IgD-negative memory B cell (primary cell): Measurements from ENCODE around the gene MSL3B.
A peak's percentile ranks its signal among the peaks of the same experiment; 100 is the strongest.
"Not testable (repeated sequence)": the region's sequence is repeated elsewhere in the genome, so short reads cannot be mapped to it uniquely, and the experiment has no call there.

Source experiments
- H3K27ac Mint-ChIP-seq, 3 donors: one replicate each; pipeline ENCODE4 v1.8.0; 2020 to 2022; ENCODE audit warnings: mild to moderate bottlenecking in 3 of 3, mixed read lengths in 3 of 3, moderate library complexity in 1 of 3
- H3K27me3 Mint-ChIP-seq: one replicate; pipeline ENCODE4 v1.8.0; 2021; ENCODE audit warnings: mixed read lengths
- H3K36me3 Mint-ChIP-seq: one replicate; pipeline ENCODE4 v1.8.0; 2020; ENCODE audit warnings: mild to moderate bottlenecking, mixed read lengths
- H3K4me1 Mint-ChIP-seq, 3 donors: one replicate each; pipeline ENCODE4 v1.8.0; 2020 to 2022; ENCODE audit warnings: mixed read lengths in 3 of 3, mild to moderate bottlenecking in 1 of 3
- H3K4me3 Mint-ChIP-seq, 4 donors: one replicate each; pipeline ENCODE4 v1.8.0; 2020 to 2022; ENCODE audit warnings: mild to moderate bottlenecking in 4 of 4, mixed read lengths in 4 of 4, moderate library complexity in 3 of 4
- H3K9me3 Mint-ChIP-seq, 3 donors: one replicate each; pipeline ENCODE4 v1.8.0; 2020 to 2021; ENCODE audit warnings: mixed read lengths in 3 of 3, mild to moderate bottlenecking in 1 of 3

Gene MSL3B

GRCh38 chr2:233867993-233868532 lies at the start of gene MSL3B:
Gene MSL3B (minus strand): TSS chr2:233868386.
- Mint-ChIP-seq H3K4me1 (peaks cover 3 to 22% (median 4%) of the 10 kb centered on the region in 3 donors), H3K9me3 (peaks cover 3 to 14% (median 6%) of the 10 kb centered on the region in 3 donors), H3K27ac (peak within 1 kb of the TSS in 1 of 3 donors; percentile 33), H3K36me3 (peaks cover 1% of the 10 kb centered on the region), H3K27me3 (peaks cover 4% of the 10 kb centered on the region), H3K4me3 (peak within 1 kb of the TSS; percentile 82 to 95 (median 90))

GRCh38 chr2:233917116-233917515 lies 48.9 kb upstream of the MSL3B start, which contains the start of gene TRPM8:
Gene TRPM8 (plus strand): TSS chr2:233917373. CDS start chr2:233926538, 9,165 bp downstream.
- Mint-ChIP-seq H3K36me3 (no peaks in the 10 kb centered on the region), H3K9me3 (no peaks in the 10 kb centered on the region), H3K27ac (no peak within 1 kb of the TSS), H3K4me1 (peaks cover 0 to 1% (median 0%) of the 10 kb centered on the region in 3 donors), H3K4me3 (no peak within 1 kb of the TSS), H3K27me3 (peaks cover 5% of the 10 kb centered on the region)

GRCh38 chr2:233915128-233915527 lies 46.9 kb upstream of the MSL3B start:
- Mint-ChIP-seq H3K27me3 (peaks cover 7% of the 10 kb centered on the region), H3K36me3 (no peaks in the 10 kb centered on the region), H3K27ac (no peak overlapping the region), H3K9me3 (no peaks in the 10 kb centered on the region), H3K4me1 (no peaks in the 10 kb centered on the region), H3K4me3 (no peak overlapping the region)

- H3K27ac Mint-ChIP-seq, result no peak overlapping the region
- no peaks in the 10 kb centered on the region for H3K4me1 Mint-ChIP-seq
- no peaks in the 10 kb centered on the region for H3K36me3 Mint-ChIP-seq
- H3K4me3 Mint-ChIP-seq, result no peak overlapping the region
- H3K27me3 Mint-ChIP-seq, result peaks cover 7% of the 10 kb centered on the region
- H3K9me3 Mint-ChIP-seq, result no peaks in the 10 kb centered on the region
These were observed 44.7 kb upstream of the MSL3B start for GRCh38 chr2:233912691-233913423.

GRCh38 chr2:233907627-233908026 lies 39.4 kb upstream of the MSL3B start:
- Mint-ChIP-seq H3K36me3 (peaks cover 2% of the 10 kb centered on the region), H3K9me3 (no peaks in the 10 kb centered on the region), H3K27ac (no peak overlapping the region), H3K4me3 (no peak overlapping the region), H3K27me3 (peaks cover 7% of the 10 kb centered on the region), H3K4me1 (no peaks in the 10 kb centered on the region)

- H3K27ac Mint-ChIP-seq, result no peak overlapping the region
- H3K27me3 Mint-ChIP-seq, result peaks cover 5% of the 10 kb centered on the region
- H3K4me3 Mint-ChIP-seq, result no peak overlapping the region
- H3K36me3 Mint-ChIP-seq, result peaks cover 2% of the 10 kb centered on the region
- no peaks in the 10 kb centered on the region for H3K9me3 Mint-ChIP-seq
- no peaks in the 10 kb centered on the region for H3K4me1 Mint-ChIP-seq
These were observed 37.8 kb upstream of the MSL3B start for GRCh38 chr2:233905945-233906344.

- Mint-ChIP-seq H3K27ac (no peak overlapping the region), H3K27me3 (peaks cover 7% of the 10 kb centered on the region), H3K4me1 (no peaks in the 10 kb centered on the region), H3K4me3 (no peak overlapping the region), H3K36me3 (peaks cover 2% of the 10 kb centered on the region), H3K9me3 (no peaks in the 10 kb centered on the region)
These were observed 33.7 kb upstream of the MSL3B start for GRCh38 chr2:233901884-233902283.

- H3K4me3 Mint-ChIP-seq, result no peak overlapping the region
- H3K4me1 Mint-ChIP-seq, result no peaks in the 10 kb centered on the region
- no peaks in the 10 kb centered on the region for H3K9me3 Mint-ChIP-seq
- peaks cover 8% of the 10 kb centered on the region for H3K27me3 Mint-ChIP-seq
- peaks cover 2% of the 10 kb centered on the region for H3K36me3 Mint-ChIP-seq
- no peak overlapping the region for H3K27ac Mint-ChIP-seq
These were observed 33.2 kb upstream of the MSL3B start for GRCh38 chr2:233901367-233901766.

- H3K27me3 Mint-ChIP-seq, result peaks cover 21% of the 10 kb centered on the region
- H3K4me3 Mint-ChIP-seq, H3K36me3 Mint-ChIP-seq, H3K4me1 Mint-ChIP-seq, H3K9me3 Mint-ChIP-seq, H3K27ac Mint-ChIP-seq: not testable (repeated sequence)
These were observed 28.1 kb upstream of the MSL3B start for GRCh38 chr2:233896253-233896652.

- Mint-ChIP-seq H3K4me1 (no peaks in the 10 kb centered on the region), H3K9me3 (peaks cover 0 to 3% (median 0%) of the 10 kb centered on the region in 3 donors), H3K27ac (no peak overlapping the region), H3K4me3 (no peak overlapping the region), H3K36me3 (peaks cover 2% of the 10 kb centered on the region), H3K27me3 (peaks cover 26% of the 10 kb centered on the region)
These were observed 24.6 kb upstream of the MSL3B start for GRCh38 chr2:233892793-233893192.

GRCh38 chr2:233882353-233882752 lies 14.2 kb upstream of the MSL3B start:
- H3K4me3 Mint-ChIP-seq, result no peak overlapping the region
- no peak overlapping the region for H3K27ac Mint-ChIP-seq
- H3K27me3 Mint-ChIP-seq, result peaks cover 20% of the 10 kb centered on the region
- H3K4me1 Mint-ChIP-seq, result no peaks in the 10 kb centered on the region
- no peaks in the 10 kb centered on the region for H3K36me3 Mint-ChIP-seq
- peaks cover 4 to 27% (median 21%) of the 10 kb centered on the region in 3 donors for H3K9me3 Mint-ChIP-seq

GRCh38 chr2:233872125-233872524 lies 3.9 kb upstream of the MSL3B start:
- H3K36me3 Mint-ChIP-seq, H3K27ac Mint-ChIP-seq, H3K27me3 Mint-ChIP-seq, H3K4me3 Mint-ChIP-seq: not testable (repeated sequence)
- Mint-ChIP-seq H3K4me1 (peaks cover 3 to 22% (median 4%) of the 10 kb centered on the region in 3 donors), H3K9me3 (peaks cover 5 to 10% (median 6%) of the 10 kb centered on the region in 3 donors)

GRCh38 chr2:233871432-233871831 lies 3.2 kb upstream of the MSL3B start:
- Mint-ChIP-seq H3K36me3 (peaks cover 1% of the 10 kb centered on the region), H3K4me3 (no peak overlapping the region), H3K9me3 (peaks cover 5 to 16% (median 6%) of the 10 kb centered on the region in 3 donors), H3K27ac (no peak overlapping the region), H3K4me1 (peaks cover 3 to 22% (median 4%) of the 10 kb centered on the region in 3 donors), H3K27me3 (peaks cover 8% of the 10 kb centered on the region)

- Mint-ChIP-seq H3K36me3 (peaks cover 1% of the 10 kb centered on the region), H3K27ac (no peak overlapping the region), H3K9me3 (peaks cover 4 to 14% (median 6%) of the 10 kb centered on the region in 3 donors), H3K4me3 (peak overlapping the region in 2 of 4 donors; percentile 52 to 92), H3K4me1 (peaks cover 3 to 14% (median 4%) of the 10 kb centered on the region in 3 donors), H3K27me3 (peaks cover 4% of the 10 kb centered on the region)
These were observed 1.7 kb downstream of the MSL3B start for GRCh38 chr2:233866479-233866878.

GRCh38 chr2:233865838-233866237 lies 2.3 kb downstream of the MSL3B start:
- no peak overlapping the region for H3K27ac Mint-ChIP-seq
- H3K9me3 Mint-ChIP-seq, result peaks cover 4 to 14% (median 5%) of the 10 kb centered on the region in 3 donors

More at GRCh38 chr2:233865838-233866237, 2.3 kb downstream of the MSL3B start:
- Mint-ChIP-seq H3K4me3 (peak overlapping the region in 2 of 4 donors; percentile 30 to 40), H3K4me1 (peaks cover 3 to 14% (median 4%) of the 10 kb centered on the region in 3 donors), H3K27me3 (peaks cover 2% of the 10 kb centered on the region), H3K36me3 (peaks cover 1% of the 10 kb centered on the region)
